Testis (tissue), 3 donors: ENCODE results near the gene TEAD1. TPM values are rescaled to one million over a fixed set of nuclear protein-coding genes. Genes with fewer than 3 reads are reported as not detected.

ENCODE experiments used
- DNase-seq: peaks from one replicate; pipeline ENCODE4 v3.0.0-alpha.2; 2019
- H3K27ac ChIP-seq, 2 donors: fragments of 200-600 bp; sonication (generic); one replicate each; pipeline ENCODE4 v1.5.1; 2019
- H3K27me3 ChIP-seq: fragments of 200-600 bp; sonication (generic); one replicate; pipeline ENCODE4 v1.5.1; 2019
- H3K36me3 ChIP-seq: fragments of 200-600 bp; sonication (generic); one replicate; pipeline ENCODE4 v1.5.1; 2017; ENCODE audit warnings: low read depth; ENCODE audit errors: missing control alignments
- H3K4me1 ChIP-seq: fragments of 200-600 bp; sonication (generic); one replicate; pipeline ENCODE4 v1.5.1; 2019
- H3K4me3 ChIP-seq, 2 donors: fragments of 200-600 bp; sonication (generic); one replicate each; pipeline ENCODE4 v1.5.1; 2017 to 2019
- H3K9me3 ChIP-seq: fragments of 200-600 bp; sonication (generic); one replicate; pipeline ENCODE4 v1.5.1; 2017
- CTCF ChIP-seq, 3 experiments: fragments of 450-650 bp in 2 of 3; fragments of 200-600 bp in 1 of 3; sonication (generic) in 1 of 3; IDR thresholded peaks; one replicate each; pipeline ENCODE4 v1.5.1; 2016 to 2019; ENCODE audit warnings: antibody characterized with exemption in 3 of 3, mild to moderate bottlenecking in 2 of 3, moderate library complexity in 1 of 3
- POLR2A ChIP-seq: fragments of 450-650 bp; IDR thresholded peaks from one replicate; pipeline ENCODE4 v1.6.1; 2017; ENCODE audit warnings: antibody characterized with exemption, mild to moderate bottlenecking, moderate library complexity
- WGBS, 2 donors: methylation state at CpG; one replicate each; pipeline ENCODE4 v1.1.5; 2018; 5-methylcytosine and 5-hydroxymethylcytosine counted together
- intact Hi-C: fragments of 100-400 bp; cut with DNase I; formaldehyde crosslinking; loops from one replicate; pipeline ENCODE4 v1.15.1; 2023; ENCODE audit warnings: low total_unique reads
- polyA plus RNA-seq: library from polyadenylated mRNA; stranded (reverse); fragments of 350-450 nt; fragmentation: Illumina TruSeq; extraction: RNeasy Lipid Tissue Mini Kit (QIAGEN cat#74804); gene quantifications from one replicate; pipeline ENCODE4 v1.2.3, GENCODE V29; 2014; ENCODE audit warnings: low read depth, low replicate concordance; ENCODE audit not compliant: insufficient read depth
- total RNA-seq, 2 donors: library from RNA; depleted of rRNA; stranded (reverse); fragments of >200 nt; gene quantifications; one replicate each; pipeline ENCODE4 v1.2.3, GENCODE V29; 2016

The TEAD1 gene
- total and polyA plus RNA-seq, 3 donors from 2014 or later = 24.6 to 78.1 (median 63.5) TPM

- Histone ChIP-seq H3K27ac (no peak overlapping the region), H3K4me1 (no peaks in the 10 kb centered on the region), H3K27me3 (no peaks in the 10 kb centered on the region), H3K9me3 (no peaks in the 10 kb centered on the region), H3K36me3 (no peaks in the 10 kb centered on the region), H3K4me3 (no peak overlapping the region)
- DNase-seq = no peak
- intact Hi-C loops = no loop called here
- TF ChIP-seq POLR2A (no peak), CTCF (IDR thresholded peaks at IDR 0.05) (no peak)
- WGBS, 2 donors = 87 to 89% methylated on average over 2 of the region's 2 CpGs
Measured at GRCh38 chr11:12668166-12668565, 6.1 kb upstream of the TEAD1 start.

DNA sequence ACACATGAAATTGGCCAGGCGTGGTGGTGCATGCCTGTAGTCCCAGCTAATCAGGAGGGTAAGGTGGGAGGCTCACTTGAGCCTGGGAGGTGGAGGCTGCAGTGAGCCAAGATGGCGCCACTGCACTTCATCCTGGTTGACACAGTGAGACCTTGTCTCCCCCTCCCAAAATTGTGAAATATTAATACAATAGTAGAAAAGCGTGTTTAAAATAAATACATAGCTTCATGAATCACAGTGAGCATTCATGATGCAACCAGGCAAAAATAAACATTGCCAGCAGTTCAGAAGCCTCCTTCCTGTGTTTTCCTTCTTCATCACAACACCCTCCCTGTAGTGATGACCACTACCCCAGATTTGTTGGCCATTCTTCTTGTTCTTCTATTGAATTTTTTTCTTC, 4.3 kb upstream of the TEAD1 start:
- Histone ChIP-seq H3K27me3 (no peaks in the 10 kb centered on the region), H3K4me3 (no peak overlapping the region), H3K9me3 (no peaks in the 10 kb centered on the region), H3K4me1 (no peaks in the 10 kb centered on the region), H3K36me3 (no peaks in the 10 kb centered on the region), H3K27ac (no peak overlapping the region)
- intact Hi-C loops = loop anchor here (10.0 kb wide), 2 partner anchors 145 to 225 kb away; no protein-coding TSS in a partner anchor
- DNase-seq = no peak
- no peak for TF ChIP-seq POLR2A
- no peak for TF ChIP-seq CTCF (IDR thresholded peaks at IDR 0.05)
- WGBS, 2 donors = 93 to 95% methylated on average over 3 of the region's 3 CpGs

DNA sequence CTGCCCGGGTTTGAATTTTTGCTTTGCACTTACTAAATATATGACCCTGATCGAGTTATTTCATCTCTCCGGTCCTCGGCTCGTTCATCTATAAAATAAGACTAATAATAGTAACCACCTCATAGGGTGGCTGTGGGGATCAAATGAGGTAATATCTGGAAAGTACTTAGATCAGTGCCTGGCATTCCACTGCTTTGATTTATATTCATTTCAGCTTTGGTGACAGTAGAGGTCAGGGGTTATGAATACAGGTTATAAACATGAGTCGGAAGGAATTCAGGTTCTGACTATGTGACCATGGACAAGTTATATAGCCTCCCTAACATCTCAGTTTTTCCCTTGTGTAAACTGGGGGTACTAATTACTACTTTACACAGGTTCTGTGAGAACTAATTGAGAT, 2.9 kb upstream of the TEAD1 start:
- WGBS, 2 donors = 79 to 83% methylated on average over 6 of the region's 6 CpGs
- H3K27me3 ChIP-seq = no peaks in the 10 kb centered on the region
- no peak overlapping the region for H3K27ac ChIP-seq
- no peak for DNase-seq
- H3K9me3 ChIP-seq = no peaks in the 10 kb centered on the region
- no peak for TF ChIP-seq POLR2A
- no peak for TF ChIP-seq CTCF (IDR thresholded peaks at IDR 0.05)
- H3K36me3 ChIP-seq = no peaks in the 10 kb centered on the region
- no peaks in the 10 kb centered on the region for H3K4me1 ChIP-seq
- intact Hi-C loops = loop anchor here (10.0 kb wide), 2 partner anchors 143 to 223 kb away; no protein-coding TSS in a partner anchor
- H3K4me3 ChIP-seq = no peak overlapping the region

DNA sequence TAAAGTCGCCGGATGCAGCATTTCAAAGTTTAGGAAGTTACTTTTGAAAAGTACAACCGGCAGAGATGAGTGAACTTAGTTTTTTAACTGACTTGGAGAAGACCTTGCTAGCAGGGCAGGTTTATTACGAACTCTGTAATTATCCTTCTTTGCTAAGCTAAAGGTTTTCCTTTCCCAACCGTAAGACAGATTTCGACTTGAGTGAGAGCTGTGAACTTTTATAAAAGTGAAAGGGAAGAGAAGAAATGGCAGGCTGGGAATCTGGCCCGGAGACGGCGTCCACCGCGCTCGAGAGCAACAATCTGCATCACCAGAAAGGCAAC, 659 bp upstream of the TEAD1 start:
- DNase-seq = no peak
- H3K27ac ChIP-seq = peak overlapping the region; percentile 88 to 97
- peak overlapping the region; percentile 74 to 86 for H3K4me3 ChIP-seq
- TF ChIP-seq POLR2A (no peak), CTCF (IDR thresholded peaks at IDR 0.05) (no peak)
- H3K36me3 ChIP-seq = no peaks in the 10 kb centered on the region
- intact Hi-C loops = loop anchor here (10.0 kb wide), 2 partner anchors 141 to 221 kb away; no protein-coding TSS in a partner anchor
- H3K4me1 ChIP-seq = no peaks in the 10 kb centered on the region
- no peaks in the 10 kb centered on the region for H3K9me3 ChIP-seq
- 1 to 4% methylated on average over 12 of the region's 12 CpGs for WGBS, 2 donors
- no peaks in the 10 kb centered on the region for H3K27me3 ChIP-seq

GRCh38 chr11:12674571-12674935, 332 bp downstream of the TEAD1 start:
- H3K9me3 ChIP-seq = no peaks in the 10 kb centered on the region
- peak; percentile 38 for DNase-seq
- peak overlapping the region; percentile 73 to 97 for H3K27ac ChIP-seq
- no peaks in the 10 kb centered on the region for H3K4me1 ChIP-seq
- no peaks in the 10 kb centered on the region for H3K36me3 ChIP-seq
- WGBS, 2 donors = 1% methylated on average over 16 of the region's 46 CpGs; no CpG with 5 or more reads in 1 of the 2 donors
- H3K27me3 ChIP-seq = no peaks in the 10 kb centered on the region
- intact Hi-C loops = loop anchor here (10.0 kb wide), 2 partner anchors 140 to 220 kb away; no protein-coding TSS in a partner anchor
- no peak for TF ChIP-seq CTCF (IDR thresholded peaks at IDR 0.05)
- TF ChIP-seq POLR2A = no peak
- H3K4me3 ChIP-seq = peak overlapping the region; percentile 74 to 86
